ENCODE measurements around the gene ZFAND2A.

ZFAND2A gene

DNA sequence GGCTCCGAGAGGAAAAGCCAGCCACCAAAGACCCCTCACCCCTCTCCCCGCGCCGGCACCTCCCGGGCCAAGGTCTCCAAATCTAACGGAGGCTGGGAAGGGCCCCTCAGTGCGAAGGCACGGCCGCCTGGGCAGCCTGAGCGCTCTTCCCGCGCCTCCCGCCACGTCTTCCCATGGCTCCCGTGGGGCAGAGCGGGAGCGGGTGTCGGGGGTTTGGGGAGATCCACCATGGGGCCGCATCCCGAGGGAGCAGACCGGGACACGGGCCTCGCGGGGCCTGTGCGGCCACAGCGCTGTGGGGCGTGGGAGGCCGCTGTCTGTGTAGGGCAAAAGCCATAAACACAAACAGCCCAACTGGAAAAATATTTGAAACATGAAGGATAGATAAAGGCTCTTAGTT, 49.6 kb downstream of the ZFAND2A start:
- H3K4me3 ChIP-seq (ENCODE audit: low read depth, low read length): no peak overlapping the region

DNA sequence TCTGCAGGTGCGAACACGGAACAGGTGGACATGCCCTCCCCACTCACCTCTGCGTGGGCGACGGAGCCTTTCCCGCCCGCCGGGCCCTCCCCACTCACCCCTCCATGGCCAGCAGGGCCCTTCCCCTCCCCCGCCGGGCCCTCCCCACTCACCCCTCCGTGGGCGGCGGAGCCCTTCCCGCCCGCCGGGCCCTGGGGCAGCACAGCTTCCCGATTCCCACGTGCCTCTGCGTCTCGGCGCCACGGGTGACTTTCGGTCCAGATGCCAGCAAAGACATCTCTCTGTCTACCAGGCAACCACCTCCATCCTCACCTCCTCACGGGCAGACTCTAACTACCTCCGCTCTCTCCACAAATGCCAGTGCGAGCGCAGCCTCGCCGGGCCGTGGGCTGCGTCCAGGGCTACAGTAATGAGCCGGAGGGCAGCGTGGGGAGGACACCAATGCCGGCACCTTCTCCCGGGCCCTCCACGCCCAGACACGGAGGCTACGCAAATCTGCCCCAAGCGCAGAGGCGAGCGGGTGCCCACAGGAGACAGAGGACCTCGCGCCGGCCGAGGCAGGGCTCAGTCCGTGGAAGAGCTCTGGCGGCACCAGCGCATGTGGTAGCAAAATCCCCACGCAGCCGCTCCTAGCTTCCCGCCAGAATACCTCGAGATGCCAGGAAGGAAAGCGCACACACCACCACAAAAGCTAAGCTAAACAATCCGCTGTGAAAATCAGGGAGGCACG, 50.2 kb downstream of the ZFAND2A start:
- H3K4me3 ChIP-seq (ENCODE audit: low read depth, low read length): no peak overlapping the region

DNA sequence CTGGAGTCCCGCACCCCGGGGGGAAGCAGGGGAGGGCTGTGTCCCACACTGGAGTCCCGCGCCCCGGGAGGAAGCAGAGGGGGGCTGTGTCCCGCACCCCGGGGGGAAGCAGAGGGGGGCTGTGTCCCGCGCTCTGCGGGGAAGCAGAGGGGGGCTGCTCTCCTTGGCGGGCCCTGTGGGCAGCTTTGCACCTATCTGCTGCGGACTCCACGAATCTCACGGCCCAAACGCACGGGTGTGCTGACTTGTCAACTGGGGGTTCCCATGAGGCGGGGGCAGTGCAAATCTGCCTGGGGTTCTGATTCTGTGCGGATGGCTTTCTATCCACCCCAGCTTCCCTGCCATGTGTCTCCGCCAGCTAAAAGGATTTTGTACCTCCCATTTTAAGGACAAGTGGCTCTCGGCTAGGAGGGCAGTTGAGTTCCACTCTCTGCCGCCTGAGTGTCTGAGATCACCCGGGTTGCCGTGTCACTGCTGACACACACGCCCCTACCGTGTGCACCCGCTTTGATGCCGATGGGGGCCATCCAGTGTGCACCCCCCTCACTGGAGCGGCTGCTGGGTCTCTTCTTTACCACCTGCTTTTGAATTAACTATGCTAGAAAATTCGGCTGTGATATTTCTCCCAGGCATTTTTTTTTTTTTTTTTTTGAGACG, 51.6 kb downstream of the ZFAND2A start:
- no peak overlapping the region for H3K4me3 ChIP-seq (ENCODE audit: low read depth, low read length)

DNA sequence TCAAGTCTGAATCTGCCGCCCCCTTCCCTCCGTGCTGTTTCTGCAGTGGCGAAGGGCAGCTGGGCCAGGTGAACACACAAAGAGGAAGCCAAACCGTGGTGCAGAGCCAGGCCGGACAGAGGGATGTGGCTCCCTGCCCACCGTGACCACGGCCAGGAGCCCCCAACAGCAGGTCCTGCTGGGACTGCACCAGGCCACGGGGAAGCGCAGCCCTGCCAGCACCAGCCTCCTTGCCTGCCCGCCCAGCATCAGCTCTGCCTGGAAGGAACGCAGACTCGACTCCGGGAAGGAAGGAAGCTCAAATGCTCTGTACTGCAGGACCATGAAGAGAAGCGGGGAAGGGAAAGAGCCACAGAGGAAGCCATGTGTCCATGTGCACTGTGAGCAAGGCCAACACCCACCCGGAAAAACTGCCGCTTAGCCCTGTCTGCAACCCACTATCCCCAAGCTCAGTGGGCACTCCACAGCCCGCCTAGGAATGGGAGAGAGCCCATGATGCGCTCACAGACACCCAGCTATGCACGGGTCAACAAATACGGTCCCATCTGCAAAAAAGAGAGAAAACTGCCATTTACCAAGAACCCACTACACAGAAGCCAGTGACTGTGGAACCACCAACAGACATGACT, 53.1 kb downstream of the ZFAND2A start:
- H3K4me3 ChIP-seq (ENCODE audit: low read depth, low read length): no peak overlapping the region

DNA sequence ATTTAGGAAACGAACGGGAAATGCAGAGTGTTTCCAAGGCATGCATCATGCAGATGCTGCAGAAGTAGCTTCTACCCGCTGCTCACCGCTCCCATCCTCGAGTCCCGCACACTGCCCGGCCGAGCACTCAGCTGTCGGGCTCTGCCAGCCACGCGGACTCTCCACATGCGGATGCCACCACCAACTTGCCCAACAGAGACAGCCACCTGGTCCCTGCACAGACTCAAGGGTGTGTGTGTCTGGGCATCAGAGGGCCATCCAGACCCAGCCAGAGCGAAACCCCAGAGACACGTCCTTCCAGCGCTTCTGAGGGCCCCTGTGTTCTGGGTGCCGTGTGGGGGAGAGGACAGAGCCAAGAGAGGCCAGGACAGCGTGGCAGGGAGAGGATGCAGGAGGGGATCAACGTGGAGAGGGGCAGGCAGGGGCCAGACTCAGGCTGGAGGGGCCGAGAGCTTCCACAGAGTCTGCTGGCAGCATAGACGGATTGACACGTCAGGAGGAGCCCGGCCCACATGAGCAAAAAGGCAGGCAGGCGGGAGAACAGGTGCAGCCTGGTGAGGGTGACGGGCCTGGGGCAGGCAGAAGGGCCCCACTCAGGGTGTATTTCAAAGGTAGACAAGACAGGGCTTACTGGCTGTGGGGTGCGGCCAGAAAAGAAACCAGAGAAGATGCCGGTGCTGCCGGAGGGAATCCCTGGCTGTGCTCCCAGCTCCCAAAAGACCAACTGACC, 53.8 kb downstream of the ZFAND2A start:
- no peak overlapping the region for H3K4me3 ChIP-seq (ENCODE audit: low read depth, low read length)

DNA sequence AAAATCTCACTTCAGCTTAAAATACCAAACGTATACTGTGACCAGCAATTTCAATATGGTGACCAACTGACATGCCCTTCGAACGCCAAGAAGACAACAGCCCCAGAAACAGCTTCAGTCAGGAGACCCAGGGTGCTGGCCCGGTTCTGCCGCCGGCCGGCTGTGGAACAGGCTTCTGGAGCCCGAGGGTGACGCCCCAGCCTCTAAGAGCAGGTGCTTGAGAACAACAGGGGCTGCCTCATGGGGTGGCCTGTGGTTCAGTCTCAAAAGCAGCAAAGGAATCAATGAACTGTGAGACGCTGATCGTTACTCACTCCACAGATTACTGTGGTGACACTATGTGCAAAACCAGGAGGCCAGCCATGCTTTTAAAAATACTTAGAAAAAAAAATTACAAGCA, 54.8 kb downstream of the ZFAND2A start:
- H3K4me3 ChIP-seq (ENCODE audit: low read depth, low read length): no peak overlapping the region

DNA sequence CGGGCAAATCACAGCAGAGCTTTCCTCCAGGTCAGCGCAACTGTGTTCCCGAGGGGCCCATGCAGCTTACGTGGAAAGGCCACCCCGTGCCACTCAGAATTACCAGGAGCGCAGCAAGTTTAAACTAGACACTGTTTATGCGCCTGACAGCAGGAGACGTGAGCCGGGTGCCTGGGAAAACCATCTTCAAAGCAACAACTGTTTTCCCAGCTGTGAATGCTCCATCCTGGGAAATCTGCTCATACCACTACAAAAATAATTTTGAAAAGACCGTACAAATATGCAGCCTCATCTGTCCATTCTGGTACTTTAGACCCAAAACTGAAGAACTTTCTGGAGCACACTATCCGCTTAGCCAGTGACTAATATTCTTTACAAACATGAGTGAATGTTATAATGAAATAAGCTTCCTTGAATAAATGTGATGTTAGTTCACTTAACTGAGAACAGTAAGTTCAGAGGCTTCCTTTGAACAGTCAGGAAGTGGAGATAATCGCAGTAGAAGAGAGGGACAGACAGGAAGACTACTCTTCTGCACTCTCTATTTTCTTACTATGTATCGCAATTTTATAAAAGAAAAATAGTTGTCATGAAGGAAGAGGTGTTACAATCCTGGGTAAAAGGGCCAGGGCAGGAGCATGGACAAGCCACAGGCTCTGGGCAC, 55.3 kb downstream of the ZFAND2A start:
- no peak overlapping the region for H3K4me3 ChIP-seq (ENCODE audit: low read depth, low read length)

DNA sequence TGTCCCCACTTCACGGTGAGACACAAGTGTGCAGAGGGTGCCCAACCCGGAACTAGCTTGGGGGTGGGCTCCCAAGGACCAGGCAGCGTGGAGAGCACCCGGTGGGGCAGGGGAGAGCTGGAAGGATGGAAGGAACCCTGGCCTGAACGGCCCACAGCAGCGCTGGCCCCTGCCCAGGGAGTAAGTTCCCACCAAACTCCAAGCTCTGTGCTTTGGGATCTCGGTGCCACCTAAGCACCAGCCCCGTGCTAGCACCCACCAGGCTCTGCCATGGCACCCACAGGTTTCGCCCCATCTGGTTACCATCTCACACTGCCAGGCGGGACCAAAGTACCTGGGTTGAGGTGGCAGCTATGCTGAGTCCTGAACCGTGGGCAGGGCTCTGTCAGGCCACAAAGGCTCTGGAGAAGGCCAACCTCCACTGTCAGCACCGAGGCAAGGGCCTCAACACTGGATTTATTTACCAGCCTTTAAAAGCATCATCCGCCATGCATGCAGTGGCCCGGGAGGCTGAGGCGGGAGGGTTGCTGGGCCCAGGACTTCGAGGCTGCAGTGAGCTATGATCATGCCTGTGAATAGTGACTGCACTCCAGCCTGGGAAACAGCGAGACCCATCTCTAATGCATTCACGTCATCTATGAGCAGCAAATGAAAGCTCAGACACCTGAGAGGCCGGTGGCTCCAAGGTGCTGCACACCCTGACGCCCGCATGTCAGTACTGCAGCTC, 56.0 kb downstream of the ZFAND2A start:
- no peak overlapping the region for H3K4me3 ChIP-seq (ENCODE audit: low read depth, low read length)

DNA sequence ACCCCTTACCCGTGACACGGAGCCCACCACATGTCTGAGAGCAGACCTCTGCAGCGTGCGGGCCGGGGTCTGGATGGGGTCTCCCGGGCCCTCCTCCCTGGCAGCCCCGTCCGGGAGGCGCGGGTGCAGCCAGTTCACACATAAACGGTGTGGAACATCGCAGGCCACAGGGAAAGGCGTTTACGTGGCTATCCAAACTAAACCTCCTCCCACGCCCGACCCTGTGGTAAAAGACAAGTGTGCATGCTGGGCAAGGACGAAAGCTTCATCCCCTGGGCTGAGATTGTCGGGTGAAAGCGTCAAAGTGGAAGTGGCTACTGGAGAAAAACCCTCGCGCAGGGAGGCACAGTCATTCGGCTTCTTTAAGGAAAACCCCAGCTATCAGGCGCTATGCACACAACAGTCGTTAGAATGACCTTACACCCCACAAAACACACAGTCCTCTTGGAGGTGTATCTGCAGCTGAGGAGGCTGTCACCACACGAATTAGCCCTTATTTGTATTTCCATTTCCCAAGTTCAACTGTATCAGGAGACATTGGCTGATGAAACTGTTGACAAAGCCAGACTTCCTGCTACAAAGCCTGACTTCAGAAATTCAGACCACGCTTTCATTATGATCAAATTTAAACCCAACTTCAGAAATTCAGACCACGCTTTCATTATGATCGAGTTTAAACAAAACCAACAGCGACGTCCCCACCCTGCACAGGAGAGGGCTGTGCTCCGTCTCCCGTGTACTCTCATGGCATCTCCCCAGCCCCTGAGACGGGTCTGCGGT, 56.8 kb downstream of the ZFAND2A start:
- H3K4me3 ChIP-seq (ENCODE audit: low read depth, low read length): no peak overlapping the region

All from iPS-11a (cell line).